ENCODE data around the gene STUB1.

STUB1 gene

GRCh38 chr16:703406-703805 is 23.2 kb downstream of the STUB1 start:
- TF ChIP-seq MAX (IDR thresholded peaks at IDR 0.05) (no peak), CREB1 (IDR thresholded peaks at IDR 0.05; ENCODE audit: low read depth) (no peak), ZBTB7A (IDR thresholded peaks at IDR 0.05; ENCODE audit: low read depth) (no peak), EP300 (IDR thresholded peaks at IDR 0.05; ENCODE audit: borderline replicate concordance) (no peak), USF1 (IDR thresholded peaks at IDR 0.05) (no peak), TAF1 (IDR thresholded peaks at IDR 0.05; ENCODE audit: low read depth) (no peak), RAD21 (IDR thresholded peaks at IDR 0.05; ENCODE audit: low read depth) (no peak), FOXM1 (IDR thresholded peaks at IDR 0.05; ENCODE audit: borderline replicate concordance, low read depth) (no peak)

- TF ChIP-seq CREB1 (IDR thresholded peaks at IDR 0.05; ENCODE audit: low read depth) (no peak), RAD21 (IDR thresholded peaks at IDR 0.05; ENCODE audit: low read depth) (no peak), FOXM1 (IDR thresholded peaks at IDR 0.05; ENCODE audit: borderline replicate concordance, low read depth) (no peak), TAF1 (IDR thresholded peaks at IDR 0.05; ENCODE audit: low read depth) (no peak), YY1 (IDR thresholded peaks at IDR 0.05; ENCODE audit: low read depth) (no peak), MAX (IDR thresholded peaks at IDR 0.05) (no peak), TCF12 (IDR thresholded peaks at IDR 0.05; ENCODE audit: low read depth) (no peak), TEAD4 (IDR thresholded peaks at IDR 0.05) (no peak), NFIC (IDR thresholded peaks at IDR 0.05) (no peak), CEBPB (IDR thresholded peaks at IDR 0.05) (no peak), ZBTB7A (IDR thresholded peaks at IDR 0.05; ENCODE audit: low read depth) (no peak), EP300 (IDR thresholded peaks at IDR 0.05; ENCODE audit: borderline replicate concordance) (no peak), EGR1 (IDR thresholded peaks at IDR 0.05) (no peak), REST (IDR thresholded peaks at IDR 0.05; ENCODE audit: low read depth) (no peak), USF1 (IDR thresholded peaks at IDR 0.05) (no peak)
Observed at GRCh38 chr16:704047-704446, 23.8 kb downstream of the STUB1 start.

GRCh38 chr16:704552-705380 is 24.6 kb downstream of the STUB1 start:
- TF ChIP-seq FOXM1 (IDR thresholded peaks at IDR 0.05; ENCODE audit: borderline replicate concordance, low read depth) (no peak), REST (IDR thresholded peaks at IDR 0.05; ENCODE audit: low read depth) (peak; percentile 74)

GRCh38 chr16:705431-706188 is 25.4 kb downstream of the STUB1 start, which contains the start of gene FBXL16:
Gene FBXL16, minus strand, starts transcription at chr16:705801. Its CDS starts 8,396 bp downstream, at chr16:697405.
- TF ChIP-seq TEAD4 (IDR thresholded peaks at IDR 0.05) (no peak), FOXM1 (IDR thresholded peaks at IDR 0.05; ENCODE audit: borderline replicate concordance, low read depth) (no peak), MAX (IDR thresholded peaks at IDR 0.05) (no peak), EP300 (IDR thresholded peaks at IDR 0.05; ENCODE audit: borderline replicate concordance) (no peak), TCF12 (IDR thresholded peaks at IDR 0.05; ENCODE audit: low read depth) (no peak), USF1 (IDR thresholded peaks at IDR 0.05) (no peak), CREB1 (IDR thresholded peaks at IDR 0.05; ENCODE audit: low read depth) (no peak), ZBTB7A (IDR thresholded peaks at IDR 0.05; ENCODE audit: low read depth) (no peak), YY1 (IDR thresholded peaks at IDR 0.05; ENCODE audit: low read depth) (no peak), NFIC (IDR thresholded peaks at IDR 0.05) (no peak), TAF1 (IDR thresholded peaks at IDR 0.05; ENCODE audit: low read depth) (no peak), EGR1 (IDR thresholded peaks at IDR 0.05) (no peak), CEBPB (IDR thresholded peaks at IDR 0.05) (no peak), RAD21 (IDR thresholded peaks at IDR 0.05; ENCODE audit: low read depth) (no peak), REST (IDR thresholded peaks at IDR 0.05; ENCODE audit: low read depth) (no peak)

All from Ishikawa (cell line).